C1 segment of cervical spinal cord (tissue), 14 donors: ENCODE data around the gene STRIP1.
A peak's percentile ranks its signal among the peaks of the same experiment; 100 is the strongest.
"Not testable (repeated sequence)": the region's sequence is repeated elsewhere in the genome, so short reads cannot be mapped to it uniquely, and the experiment has no call there.

Source experiments
- DNase-seq, 14 donors: peaks; one replicate each; lab custom pipeline; 2025; lab: John Stamatoyannopoulos, UW

Gene STRIP1

GRCh38 chr1:110007046-110007830, 27.2 kb upstream of the STRIP1 start:
- peak in 1 of 14 donors; percentile 91 for DNase-seq

- peak in 3 of 14 donors; percentile 9 to 33 (median 28) for DNase-seq
Measured at GRCh38 chr1:110008971-110009565, 25.4 kb upstream of the STRIP1 start.

GRCh38 chr1:110011527-110012041, 22.8 kb upstream of the STRIP1 start:
- DNase-seq, result peak in 2 of 14 donors; percentile 35 to 38

GRCh38 chr1:110012100-110012780, 22.2 kb upstream of the STRIP1 start:
- no peak for DNase-seq

- DNase-seq, result no peak
Measured at GRCh38 chr1:110017792-110018191, 16.6 kb upstream of the STRIP1 start.

GRCh38 chr1:110018396-110018795, 16.0 kb upstream of the STRIP1 start:
- DNase-seq, result no peak

- no peak for DNase-seq
Measured at GRCh38 chr1:110019770-110020169, 14.7 kb upstream of the STRIP1 start.

DNA sequence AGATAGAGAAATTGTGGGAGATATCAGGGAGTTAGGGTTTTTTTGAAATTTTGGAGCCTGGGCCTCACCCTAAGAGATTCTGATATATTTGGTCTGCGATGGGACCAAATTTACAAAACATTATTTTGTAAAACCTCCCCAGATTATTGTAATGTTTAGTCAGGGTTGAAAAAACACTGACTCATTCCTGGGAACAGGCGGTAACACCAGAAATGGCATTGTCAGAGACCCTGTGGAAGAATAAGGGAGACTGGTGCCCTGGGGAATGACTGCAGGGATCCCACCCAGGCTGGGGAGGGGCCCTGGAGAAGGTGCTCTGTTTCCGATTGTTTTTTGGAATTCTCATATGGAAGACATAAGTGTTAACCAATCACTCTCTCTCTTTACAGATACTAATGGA, 13.1 kb upstream of the STRIP1 start:
- DNase-seq, result no peak

DNA sequence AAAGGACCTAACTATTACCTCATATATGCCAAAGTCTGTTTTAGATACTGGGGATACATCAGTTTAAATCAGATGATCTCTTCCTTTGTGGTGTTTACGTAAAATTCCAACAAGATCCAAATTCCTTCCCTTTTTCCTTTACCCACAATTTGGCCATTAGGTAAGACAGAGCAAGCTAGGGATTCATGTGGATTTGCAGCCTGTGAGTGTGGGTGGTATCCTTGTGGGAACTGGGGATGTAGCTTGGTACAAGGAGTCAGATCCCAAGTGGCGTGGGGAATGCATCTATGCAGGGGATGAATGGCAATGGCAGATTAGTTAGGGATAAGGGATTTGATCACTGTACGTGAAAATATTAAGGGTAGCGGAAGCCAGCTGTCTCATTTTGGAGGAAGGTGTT, 9.8 kb upstream of the STRIP1 start:
- no peak for DNase-seq

DNA sequence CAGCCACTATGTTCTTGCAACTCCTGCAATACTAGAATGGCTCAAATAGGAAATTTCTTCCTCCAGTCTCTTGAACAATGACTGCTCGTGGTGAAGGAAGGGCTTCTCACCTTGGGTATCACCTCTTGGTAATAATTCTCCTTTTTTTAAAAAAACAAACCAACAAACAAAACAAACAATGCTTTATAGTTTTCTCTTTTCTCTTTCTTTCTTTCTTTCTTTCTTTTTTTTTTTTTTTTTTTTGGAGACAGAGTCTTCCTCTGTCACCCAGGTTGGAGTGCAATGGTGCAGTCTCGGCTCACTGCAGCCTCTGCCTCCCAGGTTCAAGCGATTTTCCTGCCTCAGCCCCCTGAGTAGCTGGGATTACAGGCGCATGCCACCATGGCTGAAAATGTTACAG, 3.7 kb upstream of the STRIP1 start:
- not testable (repeated sequence) for DNase-seq

GRCh38 chr1:110032327-110032726, 2.1 kb upstream of the STRIP1 start:
- no peak for DNase-seq

GRCh38 chr1:110033421-110033820, 1.0 kb upstream of the STRIP1 start:
- DNase-seq, result no peak

- peak in 1 of 14 donors; percentile 63 for DNase-seq
Measured at GRCh38 chr1:110034040-110034450, 379 bp upstream of the STRIP1 start.

- DNase-seq, result no peak
Measured at GRCh38 chr1:110035236-110035752, 870 bp downstream of the STRIP1 start.

- DNase-seq, result peak in 1 of 14 donors; percentile 47
Measured at GRCh38 chr1:110038271-110038670, 3.8 kb downstream of the STRIP1 start.

DNA sequence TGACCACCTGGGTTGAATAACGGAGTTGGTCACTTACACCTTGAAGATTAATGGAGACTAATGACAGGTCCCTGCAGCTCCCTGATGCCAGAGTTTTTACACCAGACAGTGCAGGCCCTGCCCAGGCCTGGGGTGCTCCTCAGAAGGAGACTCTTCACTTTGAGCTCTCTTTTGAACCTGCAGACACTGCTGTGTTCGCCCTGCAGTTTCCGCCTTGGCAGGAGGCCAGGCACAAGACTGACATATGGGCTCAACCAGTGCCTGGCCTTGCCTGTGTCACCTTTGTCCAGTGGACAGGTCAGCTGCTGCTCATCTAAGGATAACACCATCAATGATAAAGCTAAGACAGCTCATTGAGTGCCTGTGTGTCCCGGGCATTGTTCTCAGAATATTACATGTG, 5.2 kb downstream of the STRIP1 start:
- no peak for DNase-seq

DNA sequence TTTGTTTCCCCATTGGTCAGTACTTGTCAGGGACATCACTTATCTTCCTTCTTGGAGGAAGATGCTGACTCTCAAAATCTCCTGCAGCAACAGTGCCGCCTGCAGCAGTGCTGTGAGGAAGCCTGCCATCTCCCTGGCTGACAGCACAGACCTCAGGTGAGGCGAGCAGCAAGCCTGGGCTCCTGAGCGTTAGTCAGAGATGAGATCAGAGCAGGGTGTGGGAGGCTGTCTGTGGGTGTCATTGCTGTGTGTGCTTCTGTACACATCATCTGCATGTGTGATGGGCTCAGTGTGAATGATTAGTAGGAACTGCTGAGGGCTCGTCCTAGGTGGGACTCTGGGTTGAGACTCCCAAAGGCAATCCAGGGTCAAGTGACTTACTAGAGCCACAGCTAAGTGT, 6.1 kb downstream of the STRIP1 start:
- DNase-seq, result no peak

GRCh38 chr1:110043016-110043415, 8.6 kb downstream of the STRIP1 start:
- DNase-seq, result no peak

DNA sequence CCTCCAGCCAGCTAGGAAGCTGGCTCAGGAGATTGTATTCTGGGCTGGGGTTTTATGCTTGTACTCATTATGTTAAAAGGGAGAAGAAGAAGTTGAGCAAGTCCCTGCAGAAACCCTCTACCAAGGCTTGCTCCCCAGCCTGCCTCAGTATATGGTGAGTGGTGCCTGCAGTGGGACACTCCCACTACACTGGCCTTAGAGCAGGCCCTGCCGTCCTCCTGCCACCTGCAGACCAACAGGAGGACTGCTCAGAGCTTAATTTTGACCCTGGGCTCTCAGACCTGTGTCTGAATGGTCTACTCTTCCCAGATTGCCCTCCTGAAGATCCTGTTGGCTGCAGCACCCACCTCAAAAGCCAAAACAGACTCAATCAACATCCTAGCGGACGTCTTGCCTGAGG, 13.0 kb downstream of the STRIP1 start:
- DNase-seq, result no peak

- no peak for DNase-seq
Measured at GRCh38 chr1:110048240-110048639, 13.8 kb downstream of the STRIP1 start.

DNA sequence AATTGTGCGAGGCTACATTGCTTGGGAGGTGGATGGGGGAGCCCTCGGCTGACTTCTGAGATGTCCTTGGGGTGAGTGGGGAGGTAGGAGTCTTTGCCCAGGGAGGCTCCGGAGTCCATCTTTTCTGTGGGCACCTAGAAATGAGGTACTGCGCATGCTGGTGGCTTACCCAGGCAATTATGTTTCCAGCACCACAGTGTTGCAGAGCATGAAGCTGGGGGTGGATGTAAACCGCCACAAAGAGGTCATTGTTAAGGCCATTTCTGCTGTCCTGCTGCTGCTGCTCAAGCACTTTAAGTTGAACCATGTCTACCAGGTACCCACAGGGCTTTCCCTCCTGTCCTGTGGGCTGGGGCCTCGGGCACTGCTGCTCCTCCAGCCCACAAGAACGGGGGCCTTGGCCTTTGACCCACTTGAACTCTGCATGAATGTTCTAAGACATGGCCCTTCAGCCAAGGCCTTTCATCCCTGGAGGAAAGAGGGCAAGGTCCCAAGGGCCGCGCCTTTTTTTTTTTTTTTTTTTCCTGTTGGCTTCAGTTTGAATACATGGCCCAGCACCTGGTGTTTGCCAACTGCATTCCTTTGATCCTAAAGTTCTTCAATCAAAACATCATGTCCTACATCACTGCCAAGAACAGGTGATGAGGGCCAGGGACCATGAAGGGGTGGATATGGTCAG, 14.6 kb downstream of the STRIP1 start:
- DNase-seq, result peak in 8 of 14 donors; percentile 7 to 46 (median 19)
